Measurements from ENCODE around the gene CFAP251. TPM values are rescaled to one million over a fixed set of nuclear protein-coding genes. Genes with fewer than 3 reads are reported as not detected.

Gene CFAP251
- total RNA-seq, 1 experiment from 2014 or later, result 2.6 TPM

DNA sequence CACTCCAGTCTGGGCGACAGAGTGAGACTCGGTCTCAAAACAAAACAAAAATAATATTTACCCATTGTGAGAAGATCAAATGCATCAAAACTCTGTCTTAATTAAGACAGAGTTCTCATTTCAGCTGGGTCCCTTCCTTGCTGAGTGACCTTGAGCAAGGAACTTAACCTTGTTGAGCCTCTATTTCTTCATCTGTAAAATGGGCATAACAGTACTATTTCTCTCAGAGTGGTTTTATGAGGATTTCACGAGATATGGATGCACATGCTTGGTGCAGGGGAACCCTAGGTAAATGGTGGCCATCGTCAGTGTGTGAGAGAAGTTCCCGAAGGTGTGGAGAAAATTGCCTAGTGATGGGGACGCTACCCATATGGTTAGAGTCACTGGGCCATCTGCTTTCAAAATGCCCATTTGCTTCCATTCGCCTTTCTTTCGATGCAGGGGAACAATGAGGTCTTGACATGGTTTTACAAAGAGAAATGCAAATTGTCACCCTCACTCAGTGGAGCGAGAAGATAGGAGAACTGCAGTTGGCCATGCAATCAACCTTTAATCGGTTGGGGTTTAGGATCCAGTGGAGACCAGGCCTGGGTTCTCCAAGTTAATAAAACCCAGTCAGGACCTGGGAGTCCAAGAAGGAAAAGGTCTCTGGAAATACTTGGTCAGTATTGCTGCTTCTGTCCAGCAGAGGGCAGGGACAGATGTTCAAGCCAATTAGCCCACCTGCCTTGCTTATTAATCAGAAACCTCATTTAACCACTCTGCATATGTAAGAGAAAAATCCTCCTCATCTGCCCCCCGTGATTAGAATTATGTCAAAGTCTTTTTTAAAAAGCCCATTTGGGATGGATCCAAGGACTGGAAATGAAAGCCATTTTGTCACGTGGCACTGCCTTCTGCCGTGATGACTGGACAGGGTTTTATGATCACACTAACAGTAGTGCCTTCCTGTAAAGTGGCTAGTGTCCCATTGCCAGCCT, 37.2 kb downstream of the CFAP251 start:
- ChIA-PET POLR2A (no interaction called here), CTCF (no interaction called here), RAD21 (ENCODE audit: low non-redundant PET in 1 of 2, low total read pairs in 2 of 2, uncharacterized antibody in 2 of 2, unreplicated experiment in 2 of 2) (no interaction called here)
- Histone ChIP-seq H3K9me3 (ENCODE audit: control insufficient read depth in 1 of 2, insufficient read depth in 1 of 2, low read depth in 1 of 2, low read length in 2 of 2) (no peaks in the 10 kb centered on the region), H3K27ac (ENCODE audit: low read depth, low read length) (no peak overlapping the region), H3K4me1 (ENCODE audit: control insufficient read depth in 1 of 2, insufficient read depth in 2 of 2, low read length in 2 of 2) (no peaks in the 10 kb centered on the region), H3K36me3 (ENCODE audit: control insufficient read depth in 1 of 2, insufficient read depth in 2 of 2, low read length in 2 of 2) (no peaks in the 10 kb centered on the region), H3K27me3 (ENCODE audit: insufficient read depth, low read length) (no peaks in the 10 kb centered on the region), H3K4me3 (replicated peaks in 1 of 2; ENCODE audit: low read depth in 1 of 2, low read length in 2 of 2) (no peak overlapping the region), H3K79me2 (ENCODE audit: insufficient read depth, low read length) (no peaks in the 10 kb centered on the region), H3K9me2 (ENCODE audit: insufficient read depth) (no peaks in the 10 kb centered on the region), H2AFZ (ENCODE audit: low read depth, low read length, poor library complexity, severe bottlenecking) (no peak overlapping the region), H3K9ac (ENCODE audit: low read length) (no peak overlapping the region), H4K20me1 (ENCODE audit: insufficient read depth) (no peaks in the 10 kb centered on the region), H3K4me2 (ENCODE audit: low read length) (no peak overlapping the region)
- BruUV-seq (replicated peaks), result no TSS peak
- DNase-seq (ENCODE audit: low read depth, low spot score), result peak; percentile 24
- intact Hi-C loops (cut with micrococcal nuclease), result no loop called here
- TF ChIP-seq, protein P1, sequence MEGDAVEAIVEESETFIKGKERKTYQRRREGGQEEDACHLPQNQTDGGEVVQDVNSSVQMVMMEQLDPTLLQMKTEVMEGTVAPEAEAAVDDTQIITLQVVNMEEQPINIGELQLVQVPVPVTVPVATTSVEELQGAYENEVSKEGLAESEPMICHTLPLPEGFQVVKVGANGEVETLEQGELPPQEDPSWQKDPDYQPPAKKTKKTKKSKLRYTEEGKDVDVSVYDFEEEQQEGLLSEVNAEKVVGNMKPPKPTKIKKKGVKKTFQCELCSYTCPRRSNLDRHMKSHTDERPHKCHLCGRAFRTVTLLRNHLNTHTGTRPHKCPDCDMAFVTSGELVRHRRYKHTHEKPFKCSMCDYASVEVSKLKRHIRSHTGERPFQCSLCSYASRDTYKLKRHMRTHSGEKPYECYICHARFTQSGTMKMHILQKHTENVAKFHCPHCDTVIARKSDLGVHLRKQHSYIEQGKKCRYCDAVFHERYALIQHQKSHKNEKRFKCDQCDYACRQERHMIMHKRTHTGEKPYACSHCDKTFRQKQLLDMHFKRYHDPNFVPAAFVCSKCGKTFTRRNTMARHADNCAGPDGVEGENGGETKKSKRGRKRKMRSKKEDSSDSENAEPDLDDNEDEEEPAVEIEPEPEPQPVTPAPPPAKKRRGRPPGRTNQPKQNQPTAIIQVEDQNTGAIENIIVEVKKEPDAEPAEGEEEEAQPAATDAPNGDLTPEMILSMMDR (IDR thresholded peaks at IDR 0.05 in 2 of 3, conservative IDR thresholded peaks at IDR 0.05 in 1 of 3; ENCODE audit: borderline replicate concordance in 1 of 3, insufficient read depth in 1 of 3, low read depth in 2 of 3, low read length in 2 of 3), result peak; percentile 44 to 74 (median 74); a peak in 5 of 6 replicates
- TF ChIP-seq RAD21 (IDR thresholded peaks at IDR 0.05; ENCODE audit: low read depth), result peak; percentile 49
- TF ChIP-seq EZH2 (IDR thresholded peaks at IDR 0.05), result no peak
- ATAC-seq, result peak; percentile 70

DNA sequence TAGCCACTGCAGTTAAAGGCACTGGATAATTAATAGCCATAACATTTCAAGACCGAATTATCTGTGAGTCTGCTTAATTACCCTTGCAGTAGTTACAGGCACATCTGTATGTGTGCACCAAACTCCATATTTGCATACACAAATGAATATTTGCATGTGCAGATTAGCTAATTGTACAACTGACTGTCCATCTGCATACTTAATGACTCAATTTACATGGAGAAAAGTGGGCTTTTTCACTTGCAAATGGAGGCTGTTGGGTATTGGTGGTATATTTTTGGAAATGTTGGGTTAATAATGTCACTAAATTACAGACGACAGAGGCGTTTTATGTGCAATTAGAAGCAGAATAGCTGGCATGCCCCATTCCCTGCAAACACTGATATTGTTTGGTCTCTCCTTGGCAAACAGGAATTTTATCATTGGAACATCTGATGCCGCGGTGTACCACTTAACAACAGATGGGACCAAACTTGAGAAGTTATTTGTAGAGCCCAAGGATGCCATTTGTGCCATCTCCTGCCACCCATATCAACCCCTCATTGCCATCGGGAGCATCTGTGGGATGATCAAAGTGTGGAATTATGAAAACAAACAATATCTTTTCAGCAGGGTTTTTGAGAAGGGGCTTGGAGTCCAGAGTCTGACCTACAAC, 39.6 kb downstream of the CFAP251 start:
- Histone ChIP-seq H3K27ac (ENCODE audit: low read depth, low read length) (no peak overlapping the region), H3K4me1 (ENCODE audit: control insufficient read depth in 1 of 2, insufficient read depth in 2 of 2, low read length in 2 of 2) (no peaks in the 10 kb centered on the region), H3K27me3 (ENCODE audit: insufficient read depth, low read length) (no peaks in the 10 kb centered on the region), H3K79me2 (ENCODE audit: insufficient read depth, low read length) (no peaks in the 10 kb centered on the region), H3K9me2 (ENCODE audit: insufficient read depth) (no peaks in the 10 kb centered on the region), H3K4me2 (ENCODE audit: low read length) (no peak overlapping the region), H2AFZ (ENCODE audit: low read depth, low read length, poor library complexity, severe bottlenecking) (no peak overlapping the region), H3K36me3 (ENCODE audit: control insufficient read depth in 1 of 2, insufficient read depth in 2 of 2, low read length in 2 of 2) (no peaks in the 10 kb centered on the region), H3K4me3 (replicated peaks in 1 of 2; ENCODE audit: low read depth in 1 of 2, low read length in 2 of 2) (no peak overlapping the region), H4K20me1 (ENCODE audit: insufficient read depth) (no peaks in the 10 kb centered on the region), H3K9me3 (ENCODE audit: control insufficient read depth in 1 of 2, insufficient read depth in 1 of 2, low read depth in 1 of 2, low read length in 2 of 2) (no peaks in the 10 kb centered on the region), H3K9ac (ENCODE audit: low read length) (no peak overlapping the region)
- CTCF ChIA-PET, result no interaction called here
- POLR2A ChIA-PET, result no interaction called here
- intact Hi-C loops (cut with micrococcal nuclease), result no loop called here
- BruUV-seq (replicated peaks), result no TSS peak
- DNase-seq (ENCODE audit: low read depth, low spot score), result no peak
- TF ChIP-seq, protein P2, sequence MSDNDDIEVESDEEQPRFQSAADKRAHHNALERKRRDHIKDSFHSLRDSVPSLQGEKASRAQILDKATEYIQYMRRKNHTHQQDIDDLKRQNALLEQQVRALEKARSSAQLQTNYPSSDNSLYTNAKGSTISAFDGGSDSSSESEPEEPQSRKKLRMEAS (IDR thresholded peaks at IDR 0.05), result no peak
- TF ChIP-seq, protein P3, sequence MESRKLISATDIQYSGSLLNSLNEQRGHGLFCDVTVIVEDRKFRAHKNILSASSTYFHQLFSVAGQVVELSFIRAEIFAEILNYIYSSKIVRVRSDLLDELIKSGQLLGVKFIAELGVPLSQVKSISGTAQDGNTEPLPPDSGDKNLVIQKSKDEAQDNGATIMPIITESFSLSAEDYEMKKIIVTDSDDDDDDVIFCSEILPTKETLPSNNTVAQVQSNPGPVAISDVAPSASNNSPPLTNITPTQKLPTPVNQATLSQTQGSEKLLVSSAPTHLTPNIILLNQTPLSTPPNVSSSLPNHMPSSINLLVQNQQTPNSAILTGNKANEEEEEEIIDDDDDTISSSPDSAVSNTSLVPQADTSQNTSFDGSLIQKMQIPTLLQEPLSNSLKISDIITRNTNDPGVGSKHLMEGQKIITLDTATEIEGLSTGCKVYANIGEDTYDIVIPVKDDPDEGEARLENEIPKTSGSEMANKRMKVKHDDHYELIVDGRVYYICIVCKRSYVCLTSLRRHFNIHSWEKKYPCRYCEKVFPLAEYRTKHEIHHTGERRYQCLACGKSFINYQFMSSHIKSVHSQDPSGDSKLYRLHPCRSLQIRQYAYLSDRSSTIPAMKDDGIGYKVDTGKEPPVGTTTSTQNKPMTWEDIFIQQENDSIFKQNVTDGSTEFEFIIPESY (IDR thresholded peaks at IDR 0.05; ENCODE audit: extremely low read depth, insufficient replicate concordance, low read length), result no peak
- TF ChIP-seq TCF7L2 (IDR thresholded peaks at IDR 0.05; ENCODE audit: borderline replicate concordance, extremely low read depth, insufficient read depth, insufficient read length), result no peak
- no peak for TF ChIP-seq EZH2 (IDR thresholded peaks at IDR 0.05)
- no peak for ATAC-seq
- RAD21 ChIA-PET (ENCODE audit: low non-redundant PET in 1 of 2, low total read pairs in 2 of 2, uncharacterized antibody in 2 of 2, unreplicated experiment in 2 of 2), result no interaction called here

All from HCT116 (cell line).